ENCODE data around the gene ENPP7. TPM values are rescaled to one million over a fixed set of nuclear protein-coding genes. Genes with fewer than 3 reads are reported as not detected.

The ENPP7 gene
- polyA plus RNA-seq, 3 donors = not detected

- no peaks in the 10 kb centered on the region for H3K79me2 ChIP-seq (ENCODE audit: insufficient read depth, low read length)
- no peaks in the 10 kb centered on the region for H3K9me3 ChIP-seq (replicated peaks in 1 of 2; ENCODE audit: control insufficient read depth in 1 of 2, insufficient read depth in 1 of 2, low read length in 2 of 2)
- H3K36me3 ChIP-seq (replicated peaks in 1 of 2; ENCODE audit: control insufficient read depth in 1 of 2, insufficient read depth in 2 of 2, low read length in 2 of 2) = no peaks in the 10 kb centered on the region
- H4K20me1 ChIP-seq (ENCODE audit: insufficient read depth, low read length) = no peaks in the 10 kb centered on the region
- intact Hi-C loops (cut with micrococcal nuclease) = no loop called here
- no peaks in the 10 kb centered on the region for H3K36me3 Mint-ChIP-seq
- H3K4me1 Mint-ChIP-seq = peaks cover 11% of the 10 kb centered on the region
- DNase-seq = no peak
- no peak overlapping the region for H3K4me3 Mint-ChIP-seq
- H3K27ac Mint-ChIP-seq = no peak overlapping the region
- H3K27me3 ChIP-seq (ENCODE audit: control insufficient read depth in 2 of 2, insufficient read depth in 2 of 2, low read length in 2 of 2) = peaks cover 0 to 25% of the 10 kb centered on the region in 2 donors
- no peak overlapping the region for H2AFZ ChIP-seq (ENCODE audit: insufficient read depth, low read depth, low read length, poor library complexity, severe bottlenecking)
- TF ChIP-seq CTCF (IDR thresholded peaks at IDR 0.05) = no peak
- H3K9ac ChIP-seq (ENCODE audit: insufficient read depth, low read length, poor library complexity, severe bottlenecking) = no peak overlapping the region
- peaks cover 0 to 2% (median 0%) of the 10 kb centered on the region in 7 donors for H3K9me3 Mint-ChIP-seq
- no peak overlapping the region for H3K27ac ChIP-seq (ENCODE audit: low read depth in 1 of 2, low read length in 2 of 2)
- H3K4me3 ChIP-seq (replicated peaks in 1 of 3; ENCODE audit: low read depth in 2 of 3, low read length in 3 of 3) = no peak overlapping the region
- 95% methylated on average over 14 of the region's 17 CpGs for WGBS (ENCODE audit: insufficient coverage)
- H3K4me1 ChIP-seq (ENCODE audit: control insufficient read depth in 1 of 2, insufficient read depth in 2 of 2, low read length in 2 of 2) = peaks cover 11 to 13% of the 10 kb centered on the region in 2 donors
- H3K4me2 ChIP-seq (replicated peaks; ENCODE audit: extremely low read depth, low read length, poor library complexity, severe bottlenecking) = no peak overlapping the region
- H3K27me3 Mint-ChIP-seq (ENCODE audit: low read depth in 3 of 3) = peaks cover 24 to 54% (median 39%) of the 10 kb centered on the region in 3 donors
These were observed 7.3 kb downstream of the ENPP7 start for GRCh38 chr17:79737922-79738578.

GRCh38 chr17:79738643-79739042, 7.9 kb downstream of the ENPP7 start:
- H3K27me3 ChIP-seq (ENCODE audit: control insufficient read depth in 2 of 2, insufficient read depth in 2 of 2, low read length in 2 of 2) = peaks cover 0 to 26% of the 10 kb centered on the region in 2 donors
- no peaks in the 10 kb centered on the region for H3K36me3 ChIP-seq (replicated peaks in 1 of 2; ENCODE audit: control insufficient read depth in 1 of 2, insufficient read depth in 2 of 2, low read length in 2 of 2)
- no peak for TF ChIP-seq CTCF (IDR thresholded peaks at IDR 0.05)
- Mint-ChIP-seq H3K36me3 (no peaks in the 10 kb centered on the region), H3K9me3 (peaks cover 0 to 2% (median 0%) of the 10 kb centered on the region in 7 donors), H3K4me3 (peak overlapping the region in 1 of 2 donors; percentile 13), H3K4me1 (peaks cover 7% of the 10 kb centered on the region), H3K27ac (no peak overlapping the region), H3K27me3 (ENCODE audit: low read depth in 3 of 3) (peaks cover 24 to 57% (median 43%) of the 10 kb centered on the region in 3 donors)
- H3K27ac ChIP-seq (ENCODE audit: low read depth in 1 of 2, low read length in 2 of 2) = no peak overlapping the region
- WGBS (ENCODE audit: insufficient coverage) = 95% methylated on average over 14 of the region's 14 CpGs
- H3K9me3 ChIP-seq (replicated peaks in 1 of 2; ENCODE audit: control insufficient read depth in 1 of 2, insufficient read depth in 1 of 2, low read length in 2 of 2) = no peaks in the 10 kb centered on the region
- no peaks in the 10 kb centered on the region for H4K20me1 ChIP-seq (ENCODE audit: insufficient read depth, low read length)
- H3K4me2 ChIP-seq (replicated peaks; ENCODE audit: extremely low read depth, low read length, poor library complexity, severe bottlenecking) = no peak overlapping the region
- H3K79me2 ChIP-seq (ENCODE audit: insufficient read depth, low read length) = no peaks in the 10 kb centered on the region
- intact Hi-C loops (cut with micrococcal nuclease) = no loop called here
- H3K9ac ChIP-seq (ENCODE audit: insufficient read depth, low read length, poor library complexity, severe bottlenecking) = no peak overlapping the region
- peaks cover 6 to 7% of the 10 kb centered on the region in 2 donors for H3K4me1 ChIP-seq (ENCODE audit: control insufficient read depth in 1 of 2, insufficient read depth in 2 of 2, low read length in 2 of 2)
- no peak overlapping the region for H2AFZ ChIP-seq (ENCODE audit: insufficient read depth, low read depth, low read length, poor library complexity, severe bottlenecking)
- H3K4me3 ChIP-seq (replicated peaks in 1 of 3; ENCODE audit: low read depth in 2 of 3, low read length in 3 of 3) = no peak overlapping the region
- DNase-seq = no peak
